Measurements from ENCODE around the gene PNPLA1.

PNPLA1 gene

GRCh38 chr6:36273067-36273466, 3.2 kb downstream of the PNPLA1 start:
- H3K4me3 ChIP-seq (ENCODE audit: low read length) = no peak overlapping the region
- DNase-seq (ENCODE audit: low read depth) = no peak
- no peak for TF ChIP-seq CTCF (IDR thresholded peaks at IDR 0.05; ENCODE audit: insufficient read depth, low read depth, low read length, missing control alignments)

- TF ChIP-seq CTCF (IDR thresholded peaks at IDR 0.05; ENCODE audit: insufficient read depth, low read depth, low read length, missing control alignments) = no peak
- no peak for DNase-seq (ENCODE audit: low read depth)
Measured at GRCh38 chr6:36273802-36274514, 4.1 kb downstream of the PNPLA1 start.

GRCh38 chr6:36276581-36277536, 7.0 kb downstream of the PNPLA1 start:
- TF ChIP-seq CTCF (IDR thresholded peaks at IDR 0.05; ENCODE audit: insufficient read depth, low read depth, low read length, missing control alignments) = no peak
- DNase-seq (ENCODE audit: low read depth) = peak; percentile 83

More at GRCh38 chr6:36273802-36274514, 4.1 kb downstream of the PNPLA1 start:
- H3K4me3 ChIP-seq (ENCODE audit: low read length) = no peak overlapping the region

GRCh38 chr6:36277946-36278470, 8.1 kb downstream of the PNPLA1 start:
- H3K4me3 ChIP-seq (ENCODE audit: low read length) = no peak overlapping the region
- no peak for DNase-seq (ENCODE audit: low read depth)
- TF ChIP-seq CTCF (IDR thresholded peaks at IDR 0.05; ENCODE audit: insufficient read depth, low read depth, low read length, missing control alignments) = no peak

More at GRCh38 chr6:36276581-36277536, 7.0 kb downstream of the PNPLA1 start:
- no peak overlapping the region for H3K4me3 ChIP-seq (ENCODE audit: low read length)

GRCh38 chr6:36280467-36280866, 10.6 kb downstream of the PNPLA1 start:
- H3K4me3 ChIP-seq (ENCODE audit: low read length) = no peak overlapping the region
- DNase-seq (ENCODE audit: low read depth) = no peak
- TF ChIP-seq CTCF (IDR thresholded peaks at IDR 0.05; ENCODE audit: insufficient read depth, low read depth, low read length, missing control alignments) = no peak

- H3K4me3 ChIP-seq (ENCODE audit: low read length) = no peak overlapping the region
- DNase-seq (ENCODE audit: low read depth) = no peak
- no peak for TF ChIP-seq CTCF (IDR thresholded peaks at IDR 0.05; ENCODE audit: insufficient read depth, low read depth, low read length, missing control alignments)
Measured at GRCh38 chr6:36280983-36281382, 11.1 kb downstream of the PNPLA1 start.
